Liver (tissue), 9 donors: ENCODE results near the gene EPM2A. TPM values are rescaled to one million over a fixed set of nuclear protein-coding genes. Genes with fewer than 3 reads are reported as not detected.

Experiments
- DNase-seq: peaks from one replicate; pipeline ENCODE4 v3.0.0-alpha.2; 2017; ENCODE audit warnings: low spot score
- H3K27ac ChIP-seq, 2 donors: one replicate each; pipeline ENCODE4 v1.7.0; 2013; ENCODE audit warnings: inconsistent platforms in 2 of 2, low read length in 2 of 2, control low read depth in 1 of 2, low read depth in 1 of 2, mild to moderate bottlenecking in 1 of 2
- H3K27me3 ChIP-seq, 4 donors: one replicate each; pipeline versions ENCODE4 v1.6.1 to v1.7.0; 2013; ENCODE audit warnings: low read length in 3 of 4, inconsistent platforms in 1 of 4, mild to moderate bottlenecking in 1 of 4, moderate library complexity in 1 of 4; ENCODE audit not compliant: control insufficient read depth in 4 of 4, insufficient read depth in 4 of 4
- H3K36me3 ChIP-seq, 4 donors: one replicate each; pipeline versions ENCODE4 v1.6.1 to v1.7.0; 2013; ENCODE audit warnings: low read length in 3 of 4, mild to moderate bottlenecking in 3 of 4, low read depth in 1 of 4, moderate library complexity in 1 of 4; ENCODE audit not compliant: control insufficient read depth in 4 of 4, insufficient read depth in 3 of 4
- H3K4me1 ChIP-seq, 4 donors: one replicate each; pipeline versions ENCODE4 v1.6.1 to v1.7.0; 2013; ENCODE audit warnings: low read length in 3 of 4, mild to moderate bottlenecking in 3 of 4, moderate library complexity in 1 of 4; ENCODE audit not compliant: control insufficient read depth in 4 of 4, insufficient read depth in 4 of 4
- H3K4me3 ChIP-seq, 3 donors: one replicate each; pipeline versions ENCODE4 v1.6.1 to v1.7.0; 2013; ENCODE audit warnings: low read length in 3 of 3, control low read depth in 1 of 3, low read depth in 1 of 3, mild to moderate bottlenecking in 1 of 3
- H3K9ac ChIP-seq, 2 donors: one replicate each; pipeline ENCODE4 v1.7.0; 2013; ENCODE audit warnings: low read length in 2 of 2, mild to moderate bottlenecking in 2 of 2, moderate library complexity in 2 of 2, control low read depth in 1 of 2, low read depth in 1 of 2
- H3K9me3 ChIP-seq, 4 donors: one replicate each; pipeline versions ENCODE4 v1.6.1 to v1.7.0; 2013; ENCODE audit warnings: low read length in 3 of 4; ENCODE audit not compliant: control insufficient read depth in 4 of 4
- CTCF ChIP-seq: fragments of 150-350 bp; IDR thresholded peaks from 2 replicates; pipeline ENCODE4 v1.5.1; 2017; ENCODE audit warnings: improper control_type of control experiment, low read depth, low read length; ENCODE audit not compliant: missing input control
- EGR1 ChIP-seq, 2 donors: IDR thresholded peaks; 2 replicates each; pipeline ENCODE4 v1.6.1; 2016 to 2018; ENCODE audit warnings: antibody characterized with exemption in 2 of 2, low read depth in 2 of 2
- FOXA1 ChIP-seq: IDR thresholded peaks from 2 replicates; pipeline ENCODE4 v1.6.1; 2016; ENCODE audit warnings: antibody characterized with exemption
- FOXA2 ChIP-seq: IDR thresholded peaks from 2 replicates; pipeline ENCODE4 v1.6.1; 2016; ENCODE audit warnings: antibody characterized with exemption
- GABPA ChIP-seq, 2 donors: IDR thresholded peaks in 1 of 2; conservative IDR thresholded peaks in 1 of 2; 2 replicates each; pipeline ENCODE4 v1.6.1; 2016; ENCODE audit warnings: antibody characterized with exemption in 2 of 2, mild to moderate bottlenecking in 1 of 2, moderate library complexity in 1 of 2
- HNF4A ChIP-seq, 2 donors: conservative IDR thresholded peaks; 2 replicates each; pipeline ENCODE4 v1.6.1; 2016; ENCODE audit warnings: antibody characterized with exemption in 2 of 2, mild to moderate bottlenecking in 2 of 2
- HNF4G ChIP-seq: IDR thresholded peaks from 2 replicates; pipeline ENCODE4 v1.6.1; 2016; ENCODE audit warnings: antibody characterized with exemption
- JUND ChIP-seq, 2 donors: IDR thresholded peaks; 2 replicates each; pipeline ENCODE4 v1.6.1; 2016; ENCODE audit warnings: antibody characterized with exemption in 2 of 2
- NR2F2 ChIP-seq: IDR thresholded peaks from 2 replicates; pipeline ENCODE4 v1.6.1; 2016; ENCODE audit warnings: antibody characterized with exemption
- RAD21 ChIP-seq, 2 donors: IDR thresholded peaks; 2 replicates each; pipeline ENCODE4 v1.6.1; 2016; ENCODE audit warnings: antibody characterized with exemption in 2 of 2, mild to moderate bottlenecking in 2 of 2
- REST ChIP-seq: IDR thresholded peaks from 2 replicates; pipeline ENCODE4 v1.6.1; 2016; ENCODE audit warnings: antibody characterized with exemption, mild to moderate bottlenecking
- SP1 ChIP-seq: IDR thresholded peaks from 2 replicates; pipeline ENCODE4 v1.6.1; 2018; ENCODE audit warnings: antibody characterized with exemption, mild to moderate bottlenecking
- TAF1 ChIP-seq: conservative IDR thresholded peaks from 2 replicates; pipeline ENCODE4 v1.6.1; 2016; ENCODE audit warnings: antibody characterized with exemption, mild to moderate bottlenecking
- YY1 ChIP-seq: IDR thresholded peaks from 2 replicates; pipeline ENCODE4 v1.6.1; 2016; ENCODE audit warnings: antibody characterized with exemption, mild to moderate bottlenecking
- WGBS: extraction: QIAGEN DNeasy Blood & Tissue Kit; methylation state at CpG from one replicate; pipeline ENCODE4 v1.1.7; 2013; 5-methylcytosine and 5-hydroxymethylcytosine counted together
- polyA plus RNA-seq, 2 donors: library from polyadenylated mRNA; stranded (reverse) in 1 of 2; unstranded in 1 of 2; fragments of 200-250 nt in 1 of 2; fragments of >200 nt in 1 of 2; fragmentation: Nextera tagmentation in 1 of 2; extraction: Ambion mirVana in 1 of 2; gene quantifications; one replicate each; pipeline versions ENCODE4 v1.2.1 to v1.2.3, GENCODE V29; 2013 to 2015
- total RNA-seq, 2 donors: library from RNA; depleted of rRNA; stranded (reverse); fragments of >200 nt; gene quantifications; one replicate each; pipeline ENCODE4 v1.2.3, GENCODE V29; 2014
- TF ChIP-seq, protein P1 (sequence below): IDR thresholded peaks from 2 replicates; pipeline ENCODE4 v1.6.1; 2016; ENCODE audit warnings: antibody characterized with exemption
- TF ChIP-seq, protein P2 (sequence below): IDR thresholded peaks from 2 replicates; pipeline ENCODE4 v1.6.1; 2016; ENCODE audit warnings: antibody characterized with exemption
- TF ChIP-seq, protein P3 (sequence below): IDR thresholded peaks from 2 replicates; pipeline ENCODE4 v1.6.1; 2016; ENCODE audit warnings: antibody characterized with exemption
- donor health status: healthy.
- donor health status: healthy.
- donor health status: healthy.
- donor health status: healthy.
- donor health status: healthy.

Gene EPM2A
- total and polyA plus RNA-seq, 4 donors = 3.7 to 13.0 (median 5.1) TPM

GRCh38 chr6:145608850-145609249, 126.5 kb downstream of the EPM2A start:
- 97% methylated on average over 1 of the region's 1 CpG for WGBS

More at GRCh38 chr6:145608850-145609249, 126.5 kb downstream of the EPM2A start:
- no peak overlapping the region for H3K27ac ChIP-seq
- H3K9me3 ChIP-seq = no peaks in the 10 kb centered on the region
- H3K4me3 ChIP-seq = no peak overlapping the region
- H3K4me1 ChIP-seq = no peaks in the 10 kb centered on the region
- H3K9ac ChIP-seq = no peak overlapping the region
- DNase-seq = no peak
- H3K27me3 ChIP-seq = no peaks in the 10 kb centered on the region
- no peaks in the 10 kb centered on the region for H3K36me3 ChIP-seq
- no peak for TF ChIP-seq EGR1 (IDR thresholded peaks at IDR 0.05; ENCODE audit: low read depth in 2 of 2)
- no peak for TF ChIP-seq NR2F2
- TF ChIP-seq, protein P1, sequence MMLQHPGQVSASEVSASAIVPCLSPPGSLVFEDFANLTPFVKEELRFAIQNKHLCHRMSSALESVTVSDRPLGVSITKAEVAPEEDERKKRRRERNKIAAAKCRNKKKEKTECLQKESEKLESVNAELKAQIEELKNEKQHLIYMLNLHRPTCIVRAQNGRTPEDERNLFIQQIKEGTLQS = no peak
- no peak for TF ChIP-seq YY1
- TF ChIP-seq TAF1 = no peak
- TF ChIP-seq HNF4A (conservative IDR thresholded peaks at IDR 0.05) = no peak
- TF ChIP-seq, protein P2, sequence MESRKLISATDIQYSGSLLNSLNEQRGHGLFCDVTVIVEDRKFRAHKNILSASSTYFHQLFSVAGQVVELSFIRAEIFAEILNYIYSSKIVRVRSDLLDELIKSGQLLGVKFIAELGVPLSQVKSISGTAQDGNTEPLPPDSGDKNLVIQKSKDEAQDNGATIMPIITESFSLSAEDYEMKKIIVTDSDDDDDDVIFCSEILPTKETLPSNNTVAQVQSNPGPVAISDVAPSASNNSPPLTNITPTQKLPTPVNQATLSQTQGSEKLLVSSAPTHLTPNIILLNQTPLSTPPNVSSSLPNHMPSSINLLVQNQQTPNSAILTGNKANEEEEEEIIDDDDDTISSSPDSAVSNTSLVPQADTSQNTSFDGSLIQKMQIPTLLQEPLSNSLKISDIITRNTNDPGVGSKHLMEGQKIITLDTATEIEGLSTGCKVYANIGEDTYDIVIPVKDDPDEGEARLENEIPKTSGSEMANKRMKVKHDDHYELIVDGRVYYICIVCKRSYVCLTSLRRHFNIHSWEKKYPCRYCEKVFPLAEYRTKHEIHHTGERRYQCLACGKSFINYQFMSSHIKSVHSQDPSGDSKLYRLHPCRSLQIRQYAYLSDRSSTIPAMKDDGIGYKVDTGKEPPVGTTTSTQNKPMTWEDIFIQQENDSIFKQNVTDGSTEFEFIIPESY = no peak
- TF ChIP-seq REST = no peak
- TF ChIP-seq RAD21 (IDR thresholded peaks at IDR 0.05) = no peak
- no peak for TF ChIP-seq SP1
- no peak for TF ChIP-seq CTCF
- no peak for TF ChIP-seq JUND (IDR thresholded peaks at IDR 0.05)
- no peak for TF ChIP-seq GABPA (IDR thresholded peaks at IDR 0.05 in 1 of 2, conservative IDR thresholded peaks at IDR 0.05 in 1 of 2)
- no peak for TF ChIP-seq FOXA1
- no peak for TF ChIP-seq FOXA2
- TF ChIP-seq, protein P3, sequence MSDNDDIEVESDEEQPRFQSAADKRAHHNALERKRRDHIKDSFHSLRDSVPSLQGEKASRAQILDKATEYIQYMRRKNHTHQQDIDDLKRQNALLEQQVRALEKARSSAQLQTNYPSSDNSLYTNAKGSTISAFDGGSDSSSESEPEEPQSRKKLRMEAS = no peak
- no peak for TF ChIP-seq HNF4G
